Left forelimb (tissue), 1 donor: Measurements from ENCODE around the gene CD48.
"Not testable (repeated sequence)": the region's sequence is repeated elsewhere in the genome, so short reads cannot be mapped to it uniquely, and the experiment has no call there.

Experiments
- DNase-seq: peaks from one replicate; pipeline ENCODE4 v3.0.0-alpha.2; 2018; ENCODE audit warnings: low spot score

CD48 gene

GRCh38 chr1:160741612-160742348 is 30.2 kb upstream of the CD48 start:
- DNase-seq = no peak

DNA sequence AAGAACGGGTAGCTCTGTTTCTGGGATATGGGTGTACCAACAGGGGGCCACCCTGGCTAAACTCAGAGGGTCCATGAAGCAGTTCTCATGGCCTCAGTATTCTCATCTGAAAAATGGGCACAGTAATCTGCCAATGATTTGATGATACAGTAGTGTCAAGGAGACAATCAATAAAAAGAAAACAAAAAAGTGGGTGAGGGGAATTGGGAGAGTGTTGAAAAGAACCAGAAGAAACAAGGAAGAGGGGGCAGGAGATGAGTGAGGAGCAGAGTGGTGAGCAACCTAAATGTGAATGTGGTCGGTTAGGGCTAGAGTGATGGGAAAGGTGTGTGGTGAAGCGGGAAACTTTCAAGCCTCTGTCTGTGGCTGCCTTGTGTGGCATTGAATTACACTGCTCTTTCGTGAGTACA is 29.5 kb upstream of the CD48 start:
- DNase-seq = no peak

DNA sequence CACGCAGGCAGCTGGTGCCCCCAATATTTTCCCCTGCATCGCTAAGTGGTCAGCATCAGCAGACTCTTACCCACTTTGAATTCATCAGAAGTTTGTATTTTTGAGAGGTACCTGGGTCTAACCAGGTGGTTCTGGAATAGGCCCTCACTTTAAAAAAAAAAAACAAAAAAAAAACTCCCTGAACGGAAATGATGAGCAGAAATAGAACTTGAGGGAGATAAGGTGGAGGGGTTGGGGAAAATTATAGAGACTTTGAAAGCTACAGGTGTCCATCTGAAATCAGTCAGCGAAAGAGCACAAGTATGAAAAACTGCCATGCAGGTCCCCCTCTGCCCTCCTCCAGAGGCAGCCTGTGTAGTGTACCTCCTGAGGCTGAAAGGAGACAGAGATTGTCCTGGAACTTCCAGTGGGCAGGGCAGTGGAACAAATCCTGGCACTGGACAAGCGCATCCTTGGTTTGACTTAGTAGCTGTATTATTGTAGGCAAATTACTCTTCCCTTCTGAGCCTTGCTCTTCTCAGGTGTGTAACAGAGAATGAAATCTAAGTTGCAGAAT is 28.6 kb upstream of the CD48 start:
- no peak for DNase-seq

GRCh38 chr1:160739098-160739511 is 27.5 kb upstream of the CD48 start, which contains the start of gene SLAMF7:
Gene SLAMF7, plus strand, starts transcription at chr1:160739247. Its CDS starts 55 bp downstream, at chr1:160739302.
- no peak for DNase-seq

DNA sequence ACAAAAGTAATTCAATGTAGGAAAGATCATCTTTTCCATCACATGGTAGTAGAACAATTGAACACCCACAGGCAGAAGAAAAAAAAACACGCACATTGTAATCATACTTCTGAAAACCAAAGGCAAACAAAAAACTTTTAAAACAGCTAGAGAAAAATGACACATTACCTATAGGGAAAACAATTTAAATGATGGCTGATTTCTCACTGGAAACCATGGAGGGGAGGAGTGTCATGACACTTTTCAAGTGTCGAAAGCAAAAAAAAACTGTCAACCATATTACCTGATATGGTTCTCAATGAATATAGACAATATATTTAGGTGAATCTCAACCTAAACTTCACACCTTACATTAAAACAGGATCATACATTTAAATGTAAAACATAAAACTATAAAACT is 26.6 kb upstream of the CD48 start:
- no peak for DNase-seq

DNA sequence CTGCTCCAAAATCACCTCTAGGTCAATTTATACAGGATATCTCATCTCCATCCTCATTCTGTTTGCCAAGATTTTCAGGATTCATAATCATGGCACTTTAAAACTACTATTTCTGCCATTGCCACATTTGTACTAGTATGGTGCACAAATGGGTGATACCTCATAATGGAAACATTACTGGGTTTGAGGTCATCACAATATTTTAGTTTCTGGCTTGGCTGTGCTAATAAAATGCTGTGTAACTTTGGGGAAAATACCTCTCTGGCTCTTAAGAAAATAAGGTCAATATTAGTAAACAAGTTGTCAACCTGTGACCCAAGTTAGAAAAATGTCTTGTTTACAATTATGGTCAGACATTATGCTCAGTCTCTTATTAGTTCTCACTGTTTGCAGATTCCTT is 22.7 kb upstream of the CD48 start:
- no peak for DNase-seq

GRCh38 chr1:160733898-160734297 is 22.3 kb upstream of the CD48 start:
- no peak for DNase-seq

DNA sequence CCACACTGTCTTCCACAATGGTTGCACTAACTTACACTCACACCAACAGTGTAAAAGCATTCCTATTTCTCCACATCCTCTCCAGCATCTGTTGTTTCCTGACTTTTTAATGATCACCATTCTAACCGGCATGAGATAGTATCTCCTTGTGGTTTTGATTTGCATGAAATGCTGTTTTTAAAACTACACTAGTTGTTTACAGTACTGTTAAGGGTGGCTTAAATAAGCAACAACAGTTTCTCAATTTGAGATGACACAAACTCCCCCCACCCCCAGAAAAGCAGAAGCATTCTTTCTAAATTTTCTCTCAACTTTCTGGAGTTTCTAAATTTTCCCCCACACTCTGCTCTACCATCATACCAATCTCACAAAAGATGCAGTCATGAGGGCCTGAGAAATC is 20.4 kb upstream of the CD48 start:
- no peak for DNase-seq

DNA sequence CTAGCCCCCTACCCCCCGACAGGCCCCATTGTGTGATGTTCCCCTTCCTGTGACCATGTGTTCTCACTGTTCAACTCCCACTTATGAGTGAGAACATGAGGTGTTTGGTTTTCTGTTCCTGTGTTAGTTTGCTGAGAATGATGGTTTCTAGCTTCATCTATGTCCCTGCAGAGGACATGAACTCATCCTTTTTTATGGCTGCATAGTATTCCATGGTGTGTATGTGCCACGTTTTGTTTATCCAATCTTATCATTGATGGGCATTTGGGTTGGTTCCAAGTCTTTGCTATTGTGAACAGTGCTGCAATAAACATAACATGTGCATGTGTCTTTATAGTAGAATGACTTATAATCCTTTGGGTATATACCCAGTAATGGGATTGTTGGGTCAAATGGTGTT is 19.9 kb upstream of the CD48 start:
- DNase-seq = not testable (repeated sequence)

DNA sequence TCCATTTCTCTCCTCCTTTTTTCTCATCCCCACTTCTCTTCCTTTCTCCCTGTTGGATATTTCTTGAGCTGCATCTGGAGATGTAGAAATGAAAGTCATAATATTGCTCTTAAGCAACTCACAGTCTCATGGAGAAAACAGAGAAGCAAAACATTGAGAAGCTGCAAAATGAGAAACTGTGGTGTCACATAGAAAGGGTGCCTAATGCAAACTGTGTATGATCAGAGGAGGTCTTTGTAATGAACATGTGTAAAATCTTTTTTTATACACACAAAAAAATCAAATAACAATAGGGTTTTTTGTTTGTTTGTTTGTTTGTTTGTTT is 15.7 kb upstream of the CD48 start:
- no peak for DNase-seq

GRCh38 chr1:160726498-160727315 is 15.1 kb upstream of the CD48 start:
- no peak for DNase-seq

GRCh38 chr1:160726114-160726497 is 14.5 kb upstream of the CD48 start:
- no peak for DNase-seq

- DNase-seq = no peak
Observed at GRCh38 chr1:160724465-160725242, 13.0 kb upstream of the CD48 start.

GRCh38 chr1:160723332-160723731 is 11.7 kb upstream of the CD48 start:
- DNase-seq = no peak

GRCh38 chr1:160722726-160723125 is 11.1 kb upstream of the CD48 start:
- DNase-seq = no peak

- no peak for DNase-seq
Observed at GRCh38 chr1:160721473-160721872, 9.9 kb upstream of the CD48 start.

DNA sequence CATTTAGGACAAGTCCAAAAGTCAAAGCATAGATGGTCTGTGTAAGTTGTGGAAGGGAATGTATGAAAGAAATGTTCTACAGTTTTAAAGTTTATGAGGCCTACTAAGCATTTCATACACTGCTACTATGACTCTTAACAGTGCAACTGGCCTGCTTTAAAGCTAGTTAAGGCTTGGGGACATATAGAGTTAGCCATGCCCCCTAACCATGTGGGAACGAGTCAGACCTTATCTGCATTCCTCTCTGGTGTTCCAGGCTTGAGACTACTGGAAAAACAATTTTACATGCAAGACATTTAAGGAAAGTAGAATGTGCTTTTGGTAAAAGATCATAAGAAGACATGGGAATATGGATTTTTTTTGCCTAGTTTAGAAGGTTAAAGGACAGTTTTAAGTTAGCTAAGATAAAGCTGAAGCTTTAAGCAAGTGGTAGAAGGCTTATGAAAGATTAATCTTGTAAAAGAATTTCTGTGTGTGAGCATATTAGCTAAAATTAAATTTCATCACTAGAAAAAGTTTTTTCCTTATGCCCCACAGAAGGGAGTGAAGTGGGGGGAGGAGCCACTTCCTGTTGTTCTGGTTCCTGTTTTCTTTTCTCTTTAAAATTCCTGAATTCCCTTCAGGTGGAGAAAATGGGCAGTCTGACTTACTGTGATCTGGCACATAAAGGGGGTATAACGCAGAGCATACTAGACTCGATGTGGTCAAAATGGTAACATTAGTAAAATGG is 8.9 kb upstream of the CD48 start:
- no peak for DNase-seq

DNA sequence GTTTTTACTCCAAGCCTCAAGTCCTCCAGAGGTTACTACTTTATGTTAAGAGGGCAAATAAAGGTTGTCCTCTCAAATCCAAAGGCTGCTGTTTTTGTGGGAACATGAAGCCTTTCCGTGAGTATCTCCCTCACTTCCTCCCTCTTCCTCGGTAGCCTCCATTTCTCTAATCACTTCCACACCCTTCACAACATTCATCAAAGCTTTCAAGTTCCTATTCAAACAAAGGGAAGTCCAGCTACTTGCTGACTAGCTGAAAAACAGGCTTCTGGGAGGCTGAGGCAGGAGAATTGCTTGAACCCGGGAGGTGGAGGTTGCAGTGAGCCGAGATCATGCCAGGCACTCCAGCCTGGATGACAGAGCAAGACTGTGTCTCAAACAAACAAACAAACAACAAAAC is 6.6 kb upstream of the CD48 start:
- DNase-seq = no peak

DNA sequence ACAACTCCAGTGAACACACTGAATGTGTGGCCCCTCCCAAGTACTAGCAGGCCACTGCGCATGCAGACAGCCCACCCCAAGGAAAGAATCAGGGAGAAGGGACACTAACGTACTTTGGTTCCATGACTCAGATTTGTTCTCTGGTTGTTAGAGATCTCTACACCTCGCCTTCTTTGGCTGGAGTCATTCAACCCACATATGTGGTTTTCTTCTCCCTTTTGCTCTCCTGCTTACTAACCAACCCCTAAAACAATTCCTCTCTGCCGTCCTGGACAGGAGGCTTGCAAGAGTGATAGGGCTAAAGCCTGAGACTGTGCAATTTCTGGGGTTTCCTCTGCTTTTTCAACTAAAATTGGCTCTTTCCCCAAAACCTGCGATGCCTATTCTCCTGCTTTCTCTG is 5.7 kb upstream of the CD48 start:
- no peak for DNase-seq

DNA sequence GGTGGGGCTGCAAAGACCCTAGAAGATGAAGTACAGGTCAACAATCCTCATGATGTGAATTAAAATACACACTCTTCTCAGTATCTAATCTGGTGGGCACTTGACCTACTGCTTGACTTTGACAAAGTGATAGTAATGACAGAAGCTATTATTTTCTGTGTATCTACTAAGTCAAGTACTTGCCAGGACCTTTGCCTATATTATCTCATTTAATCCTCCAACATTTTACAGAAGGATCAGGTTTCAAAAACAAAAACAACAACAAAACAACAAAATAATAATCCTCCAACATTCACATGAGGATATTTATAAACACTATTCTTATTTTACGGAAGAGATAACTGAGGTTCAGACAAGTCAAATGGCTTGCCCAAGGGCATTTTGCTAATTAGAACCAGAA is 4.4 kb upstream of the CD48 start:
- no peak for DNase-seq

GRCh38 chr1:160714034-160714648 is 2.5 kb upstream of the CD48 start:
- DNase-seq = not testable (repeated sequence)
